Endothelial cell of umbilical vein (primary cell): ENCODE data around the gene SPATA32. TPM values are rescaled to one million over a fixed set of nuclear protein-coding genes. Genes with fewer than 3 reads are reported as not detected.
A peak's percentile ranks its signal among the peaks of the same experiment; 100 is the strongest.

ENCODE experiments used
- BruUV-seq: library from RNA; stranded (reverse); fragments of 400-500 nt; replicated peaks from 2 replicates; lab custom pipeline; 2021; lab: Mats Ljungman, UMichigan
- CTCF ChIA-PET: fragments of 300-600, 350-600 bp; sonication (Branson Sonifier 250); formaldehyde crosslinking; loops from one replicate; lab custom pipeline; 2021; ENCODE audit warnings: antibody characterized with exemption, inconsistent platforms; lab: Charles Lee
- POLR2A ChIA-PET: fragments of 300-600, 350-600 bp; sonication (Branson Sonifier 250); formaldehyde crosslinking; loops from one replicate; lab custom pipeline; 2021; ENCODE audit warnings: antibody characterized with exemption, inconsistent platforms; lab: Charles Lee
- DNase-seq: peaks from one replicate; pipeline ENCODE4 v3.0.0-alpha.2; 2011; ENCODE audit warnings: low read depth, low spot score
- FAIRE-seq: peaks from 2 replicates; lab custom pipeline; 2011; peaks lifted over from hg19 to GRCh38; lab: Jason Lieb, UNC
- H2AFZ ChIP-seq: 2 replicates; pipeline ENCODE4 v1.6.0; 2012; ENCODE audit warnings: low read depth, low read length, control low read depth, inconsistent platforms
- H3K27ac ChIP-seq: 2 replicates; pipeline ENCODE4 v1.5.1; 2011; ENCODE audit warnings: low read depth, mild to moderate bottlenecking, control low read depth, low read length, moderate library complexity; ENCODE audit not compliant: insufficient read depth
- H3K27me3 ChIP-seq, 2 experiments: 2 replicates each; pipeline versions ENCODE4 v1.6.0 to v1.6.1; 2011; ENCODE audit warnings: low read length in 2 of 2, mixed read lengths in 1 of 2; ENCODE audit not compliant: control insufficient read depth in 2 of 2, insufficient read depth in 2 of 2
- H3K36me3 ChIP-seq, 2 experiments: 2 replicates in 1 of 2; 3 replicates in 1 of 2; pipeline ENCODE4 v1.5.1; 2011; ENCODE audit warnings: low read length in 2 of 2, mild to moderate bottlenecking in 1 of 2, moderate library complexity in 1 of 2; ENCODE audit not compliant: control insufficient read depth in 2 of 2, insufficient read depth in 2 of 2; ENCODE audit errors: extremely low read depth in 1 of 2
- H3K4me1 ChIP-seq: 3 replicates; pipeline ENCODE4 v1.5.1; 2011; ENCODE audit warnings: mild to moderate bottlenecking, low read length; ENCODE audit not compliant: control insufficient read depth, insufficient read depth; ENCODE audit errors: extremely low read depth
- H3K4me2 ChIP-seq: 2 replicates; pipeline ENCODE4 v1.6.1; 2011; ENCODE audit warnings: low read length, control low read depth, mixed read lengths; ENCODE audit not compliant: insufficient read depth
- H3K4me3 ChIP-seq, 3 experiments: fragments of 200-600 bp in 1 of 3; sonication (generic), shearing (Covaris generic) in 1 of 3; replicated peaks in 1 of 3; 2 replicates each; pipeline ENCODE4 v1.5.1; 2011 to 2016; ENCODE audit warnings: control low read depth in 3 of 3, low read length in 3 of 3, mild to moderate bottlenecking in 2 of 3, inconsistent platforms in 1 of 3, low read depth in 1 of 3, moderate library complexity in 1 of 3; ENCODE audit not compliant: insufficient read depth in 1 of 3
- H3K79me2 ChIP-seq: 2 replicates; pipeline ENCODE4 v1.6.0; 2012; ENCODE audit warnings: low read length, inconsistent platforms; ENCODE audit not compliant: control insufficient read depth, insufficient read depth
- H3K9ac ChIP-seq: replicated peaks from 2 replicates; pipeline ENCODE3; 2011; ENCODE audit warnings: low read length, control low read depth; ENCODE audit not compliant: insufficient read depth; ENCODE audit errors: extremely low read depth
- H3K9me1 ChIP-seq: replicated peaks from 3 replicates; pipeline ENCODE4 v1.6.0; 2011; ENCODE audit warnings: mild to moderate bottlenecking, low read length; ENCODE audit not compliant: control insufficient read depth, insufficient read depth; ENCODE audit errors: extremely low read depth
- H3K9me3 ChIP-seq: replicated peaks from 2 replicates; pipeline ENCODE4 v1.5.1; 2012; ENCODE audit warnings: low read length, inconsistent platforms; ENCODE audit not compliant: control insufficient read depth, insufficient read depth
- H4K20me1 ChIP-seq: replicated peaks from 2 replicates; pipeline ENCODE3; 2011; ENCODE audit warnings: mild to moderate bottlenecking, low read length; ENCODE audit not compliant: control insufficient read depth, insufficient read depth; ENCODE audit errors: extremely low read depth
- EZH2 ChIP-seq: IDR thresholded peaks from 2 replicates; pipeline ENCODE4 v1.6.1; 2012; ENCODE audit warnings: borderline replicate concordance, low read depth, mild to moderate bottlenecking, moderate library complexity, low read length, inconsistent platforms; ENCODE audit not compliant: severe bottlenecking
- FOS ChIP-seq: IDR thresholded peaks from 2 replicates; pipeline ENCODE4 v1.6.1; 2011; ENCODE audit warnings: mild to moderate bottlenecking, low read length, moderate library complexity, borderline replicate concordance; ENCODE audit not compliant: insufficient read depth
- GATA2 ChIP-seq: IDR thresholded peaks from 2 replicates; pipeline ENCODE4 v1.7.0; 2011; ENCODE audit warnings: low read depth, mild to moderate bottlenecking, moderate library complexity, mixed read lengths, low read length; ENCODE audit not compliant: insufficient read length, insufficient read depth
- JUN ChIP-seq: IDR thresholded peaks from 2 replicates; pipeline ENCODE4 v1.6.1; 2011; ENCODE audit warnings: borderline replicate concordance, low read depth; ENCODE audit not compliant: insufficient read length, insufficient read depth
- MYC ChIP-seq: IDR thresholded peaks from one replicate; pipeline ENCODE4 v1.6.1; 2011; ENCODE audit warnings: mild to moderate bottlenecking, low read depth, low read length
- POLR2A ChIP-seq: IDR thresholded peaks from 2 replicates; pipeline ENCODE4 v1.6.1; 2012; ENCODE audit warnings: low read depth, mild to moderate bottlenecking, control low read depth, low read length
- POLR2AphosphoS5 ChIP-seq: IDR thresholded peaks from 2 replicates; pipeline ENCODE4 v1.6.1; 2012; ENCODE audit warnings: low read depth, mild to moderate bottlenecking, control low read depth, low read length, moderate library complexity; ENCODE audit not compliant: insufficient read depth
- dilution Hi-C: fragments of 300-500 bp; cut with MboI; formaldehyde crosslinking; loops from one replicate; pipeline ENCODE4 v1.15.0; 2019; ENCODE audit warnings: low sequenced_read_pairs; ENCODE audit not compliant: extremely low pct_ligation_motif_present
- intact Hi-C: fragments of 100-400 bp; cut with micrococcal nuclease; formaldehyde crosslinking; loops from one replicate; pipeline ENCODE4 v1.10.0; 2022
- polyA plus RNA-seq, 4 experiments: library from polyadenylated mRNA; depleted of rRNA in 3 of 4; stranded (reverse) in 3 of 4; unstranded in 1 of 4; fragments of >200 nt; gene quantifications; 2 replicates each; pipeline versions ENCODE4 v1.2.1 to v1.2.3, GENCODE V29; 2011 to 2012; ENCODE audit warnings: missing spikeins in 1 of 4
- total RNA-seq: library from RNA; stranded (reverse); gene quantifications from 2 replicates; pipeline ENCODE4 v1.2.3, GENCODE V29; 2021
- TF ChIP-seq, protein P1 (sequence below), 2 donors: IDR thresholded peaks; 1 replicate in 1 of 2; 2 replicates in 1 of 2; pipeline ENCODE4 v1.5.1; 2011; ENCODE audit warnings: low read length in 2 of 2, mild to moderate bottlenecking in 2 of 2, moderate library complexity in 2 of 2, control low read depth in 1 of 2, inconsistent platforms in 1 of 2, low read depth in 1 of 2; ENCODE audit not compliant: insufficient read depth in 1 of 2; ENCODE audit errors: extremely low read depth in 1 of 2
- TF ChIP-seq, protein P2 (sequence below): IDR thresholded peaks from 2 replicates; pipeline ENCODE4 v1.6.1; 2011; ENCODE audit not compliant: insufficient read depth, insufficient read length

SPATA32 gene
- total and polyA plus RNA-seq, 2 donors (not counting 3 experiments of a cell fraction or from before 2014, with no cell fraction given): not detected

- no peak overlapping the region for H3K4me2 ChIP-seq
- H2AFZ ChIP-seq: no peak overlapping the region
- no peak overlapping the region for H3K27ac ChIP-seq
- CTCF ChIA-PET: interaction anchor here (0.7 to 1.6 kb wide), 5 partner anchors 14 to 127 kb away, joined by 3 to 4 read pairs (median 4); partner anchors contain the start of gene ACBD4
- H3K4me1 ChIP-seq: no peaks in the 10 kb centered on the region
- DNase-seq: no peak
- H3K9me3 ChIP-seq: no peaks in the 10 kb centered on the region
- peak; percentile 26 for FAIRE-seq
- no peaks in the 10 kb centered on the region for H4K20me1 ChIP-seq
- POLR2A ChIA-PET: no interaction called here
- peaks cover 0 to 2% of the 10 kb centered on the region in 2 experiments for H3K27me3 ChIP-seq
- intact Hi-C loops: no loop called here
- no peaks in the 10 kb centered on the region for H3K79me2 ChIP-seq
- BruUV-seq: no TSS peak
- peak overlapping the region in 1 of 3 experiments; percentile 61 for H3K4me3 ChIP-seq
- dilution Hi-C loops: no loop called here
- no peaks in the 10 kb centered on the region for H3K9me1 ChIP-seq
- peaks cover 1 to 30% of the 10 kb centered on the region in 2 experiments for H3K36me3 ChIP-seq
- TF ChIP-seq FOS (no peak), MYC (no peak), POLR2AphosphoS5 (no peak), GATA2 (no peak), POLR2A (no peak), EZH2 (no peak), JUN (no peak)
- TF ChIP-seq, protein P1, sequence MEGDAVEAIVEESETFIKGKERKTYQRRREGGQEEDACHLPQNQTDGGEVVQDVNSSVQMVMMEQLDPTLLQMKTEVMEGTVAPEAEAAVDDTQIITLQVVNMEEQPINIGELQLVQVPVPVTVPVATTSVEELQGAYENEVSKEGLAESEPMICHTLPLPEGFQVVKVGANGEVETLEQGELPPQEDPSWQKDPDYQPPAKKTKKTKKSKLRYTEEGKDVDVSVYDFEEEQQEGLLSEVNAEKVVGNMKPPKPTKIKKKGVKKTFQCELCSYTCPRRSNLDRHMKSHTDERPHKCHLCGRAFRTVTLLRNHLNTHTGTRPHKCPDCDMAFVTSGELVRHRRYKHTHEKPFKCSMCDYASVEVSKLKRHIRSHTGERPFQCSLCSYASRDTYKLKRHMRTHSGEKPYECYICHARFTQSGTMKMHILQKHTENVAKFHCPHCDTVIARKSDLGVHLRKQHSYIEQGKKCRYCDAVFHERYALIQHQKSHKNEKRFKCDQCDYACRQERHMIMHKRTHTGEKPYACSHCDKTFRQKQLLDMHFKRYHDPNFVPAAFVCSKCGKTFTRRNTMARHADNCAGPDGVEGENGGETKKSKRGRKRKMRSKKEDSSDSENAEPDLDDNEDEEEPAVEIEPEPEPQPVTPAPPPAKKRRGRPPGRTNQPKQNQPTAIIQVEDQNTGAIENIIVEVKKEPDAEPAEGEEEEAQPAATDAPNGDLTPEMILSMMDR (IDR thresholded peaks at IDR 0.05; ENCODE audit: extremely low read depth in 1 of 2, insufficient read depth in 1 of 2, low read depth in 1 of 2, low read length in 2 of 2): no peak
- TF ChIP-seq, protein P2, sequence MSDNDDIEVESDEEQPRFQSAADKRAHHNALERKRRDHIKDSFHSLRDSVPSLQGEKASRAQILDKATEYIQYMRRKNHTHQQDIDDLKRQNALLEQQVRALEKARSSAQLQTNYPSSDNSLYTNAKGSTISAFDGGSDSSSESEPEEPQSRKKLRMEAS: no peak
- no peak overlapping the region for H3K9ac ChIP-seq
Measured at GRCh38 chr17:45262516-45263476, 902 bp upstream of the SPATA32 start.
